OCI-LY1 (cell line): ENCODE results near the gene ATG4D.

Experiments used
- H2AFZ ChIP-seq: fragments of 200-600 bp; sonication (generic), shearing (Covaris generic); 2 replicates; pipeline ENCODE4 v1.6.0; 2014; ENCODE audit warnings: antibody characterized with exemption, mild to moderate bottlenecking, low read length
- H3F3A ChIP-seq: fragments of 200-600 bp; sonication (generic), shearing (Covaris generic); 2 replicates; pipeline ENCODE4 v1.6.0; 2014; ENCODE audit warnings: mild to moderate bottlenecking, antibody characterized with exemption, low read length, moderate library complexity; ENCODE audit not compliant: insufficient read depth
- H3K27ac ChIP-seq: fragments of 200-600 bp; sonication (generic); 2 replicates; pipeline ENCODE4 v1.5.1; 2014; ENCODE audit warnings: low read length, mixed run types, mild to moderate bottlenecking, low read depth; ENCODE audit not compliant: poor library complexity, severe bottlenecking
- H3K27me3 ChIP-seq: fragments of 200-600 bp; sonication (generic); 2 replicates; pipeline ENCODE4 v1.6.0; 2014; ENCODE audit warnings: antibody characterized with exemption, mild to moderate bottlenecking, low read length, moderate library complexity; ENCODE audit not compliant: insufficient read depth
- H3K36me3 ChIP-seq: fragments of 200-600 bp; sonication (generic); 2 replicates; pipeline ENCODE4 v1.6.1; 2014; ENCODE audit warnings: mild to moderate bottlenecking, antibody characterized with exemption, low read length, moderate library complexity, mixed read lengths; ENCODE audit not compliant: insufficient read depth
- H3K4me1 ChIP-seq: fragments of 200-600 bp; sonication (generic); 2 replicates; pipeline ENCODE4 v1.5.1; 2014; ENCODE audit warnings: mild to moderate bottlenecking, low read length, moderate library complexity; ENCODE audit not compliant: insufficient read depth, severe bottlenecking
- H3K4me2 ChIP-seq: fragments of 200-600 bp; sonication (generic), shearing (Covaris generic); 2 replicates; pipeline ENCODE4 v1.6.1; 2014; ENCODE audit warnings: low read length
- H3K4me3 ChIP-seq: fragments of 200-600 bp; sonication (generic); 2 replicates; pipeline ENCODE4 v1.5.1; 2014; ENCODE audit warnings: low read length, low read depth, mild to moderate bottlenecking, mixed read lengths; ENCODE audit not compliant: poor library complexity, severe bottlenecking
- H3K79me2 ChIP-seq: fragments of 200-600 bp; shearing (Covaris generic); 2 replicates; pipeline ENCODE4 v1.6.1; 2016; ENCODE audit warnings: mixed run types, low read length, mixed read lengths; ENCODE audit not compliant: insufficient read depth
- H3K9ac ChIP-seq: fragments of 200-600 bp; sonication (generic), shearing (Covaris generic); 2 replicates; pipeline ENCODE4 v1.6.1; 2014; ENCODE audit warnings: mild to moderate bottlenecking, low read length, mixed read lengths
- H3K9me2 ChIP-seq: fragments of 200-600 bp; sonication (generic), shearing (Covaris generic); 2 replicates; pipeline ENCODE4 v1.6.1; 2014; ENCODE audit warnings: low read depth, mild to moderate bottlenecking, low read length, mixed read lengths
- H3K9me3 ChIP-seq: fragments of 200-600 bp; shearing (Covaris generic); 2 replicates; pipeline ENCODE4 v1.6.1; 2014; ENCODE audit warnings: low read length, mixed read lengths
- H4K20me1 ChIP-seq: fragments of 200-600 bp; sonication (generic), shearing (Covaris generic); 2 replicates; pipeline ENCODE4 v1.6.0; 2016; ENCODE audit warnings: mild to moderate bottlenecking, low read length; ENCODE audit not compliant: insufficient read depth
- EZH2 ChIP-seq: fragments of 200-600 bp; sonication (generic), shearing (Covaris generic); IDR thresholded peaks from 2 replicates; pipeline ENCODE4 v1.8.0; 2017; ENCODE audit warnings: borderline replicate concordance, mixed run types, mild to moderate bottlenecking, antibody characterized with exemption, low read length, moderate library complexity, mixed read lengths
- TF ChIP-seq, protein P1 (sequence below): fragments of 200-600 bp; sonication (generic), shearing (Covaris generic); IDR thresholded peaks from 2 replicates; pipeline ENCODE4 v1.5.1; 2017; ENCODE audit warnings: mild to moderate bottlenecking, antibody characterized with exemption, low read length, moderate library complexity, mixed read lengths

The ATG4D gene

DNA sequence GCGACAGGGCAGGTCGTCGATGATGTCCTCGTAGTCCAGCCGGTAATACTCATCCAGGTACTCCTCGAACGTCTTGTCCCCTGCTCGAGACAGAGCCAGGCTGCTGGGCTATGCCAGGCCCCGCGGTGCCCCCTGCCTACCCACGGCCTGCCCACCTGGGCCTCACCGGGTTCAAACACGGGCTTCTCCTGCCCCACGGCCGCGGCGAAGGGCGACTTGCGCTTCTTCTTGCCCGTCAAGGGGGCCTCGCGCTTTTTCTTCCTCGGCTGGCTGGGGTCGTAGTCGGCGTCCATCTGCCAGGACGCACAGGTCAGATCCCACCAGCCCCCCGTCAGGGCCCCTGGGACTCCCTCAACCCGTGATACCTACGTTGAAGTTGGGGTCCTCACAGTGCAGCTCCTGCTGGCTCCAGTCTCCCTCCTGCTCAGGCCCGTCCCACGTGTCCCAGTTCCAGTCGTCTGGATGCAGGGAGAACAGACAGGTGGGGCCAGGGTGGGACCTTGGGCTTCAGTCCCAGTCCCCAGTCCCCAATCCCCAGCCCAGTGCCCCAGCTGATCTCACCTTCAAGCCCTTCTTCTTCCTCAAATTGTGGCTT, 14.0 kb downstream of the ATG4D start:
- no peak overlapping the region for H3K4me2 ChIP-seq
- peaks cover 34% of the 10 kb centered on the region for H3K4me1 ChIP-seq
- no peaks in the 10 kb centered on the region for H4K20me1 ChIP-seq
- no peak for TF ChIP-seq EZH2
- TF ChIP-seq, protein P1, sequence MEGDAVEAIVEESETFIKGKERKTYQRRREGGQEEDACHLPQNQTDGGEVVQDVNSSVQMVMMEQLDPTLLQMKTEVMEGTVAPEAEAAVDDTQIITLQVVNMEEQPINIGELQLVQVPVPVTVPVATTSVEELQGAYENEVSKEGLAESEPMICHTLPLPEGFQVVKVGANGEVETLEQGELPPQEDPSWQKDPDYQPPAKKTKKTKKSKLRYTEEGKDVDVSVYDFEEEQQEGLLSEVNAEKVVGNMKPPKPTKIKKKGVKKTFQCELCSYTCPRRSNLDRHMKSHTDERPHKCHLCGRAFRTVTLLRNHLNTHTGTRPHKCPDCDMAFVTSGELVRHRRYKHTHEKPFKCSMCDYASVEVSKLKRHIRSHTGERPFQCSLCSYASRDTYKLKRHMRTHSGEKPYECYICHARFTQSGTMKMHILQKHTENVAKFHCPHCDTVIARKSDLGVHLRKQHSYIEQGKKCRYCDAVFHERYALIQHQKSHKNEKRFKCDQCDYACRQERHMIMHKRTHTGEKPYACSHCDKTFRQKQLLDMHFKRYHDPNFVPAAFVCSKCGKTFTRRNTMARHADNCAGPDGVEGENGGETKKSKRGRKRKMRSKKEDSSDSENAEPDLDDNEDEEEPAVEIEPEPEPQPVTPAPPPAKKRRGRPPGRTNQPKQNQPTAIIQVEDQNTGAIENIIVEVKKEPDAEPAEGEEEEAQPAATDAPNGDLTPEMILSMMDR = no peak
- H2AFZ ChIP-seq = no peak overlapping the region
- H3K79me2 ChIP-seq = no peaks in the 10 kb centered on the region
- H3K9me2 ChIP-seq = no peaks in the 10 kb centered on the region
- H3K4me3 ChIP-seq = no peak overlapping the region
- peaks cover 12% of the 10 kb centered on the region; the same call in 1 of the 2 replicates for H3F3A ChIP-seq
- peaks cover 86% of the 10 kb centered on the region for H3K36me3 ChIP-seq
- H3K27ac ChIP-seq = no peak overlapping the region
- H3K9me3 ChIP-seq = no peaks in the 10 kb centered on the region
- no peaks in the 10 kb centered on the region for H3K27me3 ChIP-seq
- H3K9ac ChIP-seq = no peak overlapping the region

DNA sequence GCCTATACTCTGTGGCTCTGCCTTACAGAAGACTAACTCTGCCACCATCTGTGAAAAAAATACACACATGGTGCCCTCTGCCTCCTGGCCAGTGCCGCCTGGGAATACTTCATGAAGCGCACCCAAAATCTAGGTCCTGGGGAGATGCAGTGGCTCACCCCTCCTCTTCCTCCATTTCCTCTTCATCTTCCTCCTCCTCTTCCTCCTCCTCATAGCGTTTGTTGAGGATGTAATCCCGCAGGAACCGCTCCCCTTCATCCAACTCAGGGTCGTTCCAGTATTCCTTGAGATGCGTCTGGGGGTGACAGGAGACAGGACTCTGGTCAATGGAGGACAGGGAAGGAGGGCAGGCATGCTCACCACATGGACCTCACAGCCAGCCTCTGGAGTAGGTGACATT, 16.4 kb downstream of the ATG4D start:
- H3K9me2 ChIP-seq = no peaks in the 10 kb centered on the region
- H3K36me3 ChIP-seq = peaks cover 75% of the 10 kb centered on the region
- no peaks in the 10 kb centered on the region for H3K27me3 ChIP-seq
- H3K9ac ChIP-seq = no peak overlapping the region
- H4K20me1 ChIP-seq = no peaks in the 10 kb centered on the region
- no peaks in the 10 kb centered on the region for H3F3A ChIP-seq
- H3K4me1 ChIP-seq = peaks cover 18% of the 10 kb centered on the region
- peaks cover 7% of the 10 kb centered on the region for H3K79me2 ChIP-seq
- TF ChIP-seq, protein P1 = no peak
- TF ChIP-seq EZH2 = no peak
- H3K4me2 ChIP-seq = no peak overlapping the region
- no peak overlapping the region for H3K4me3 ChIP-seq
- no peak overlapping the region for H3K27ac ChIP-seq
- no peaks in the 10 kb centered on the region for H3K9me3 ChIP-seq
- H2AFZ ChIP-seq = no peak overlapping the region

DNA sequence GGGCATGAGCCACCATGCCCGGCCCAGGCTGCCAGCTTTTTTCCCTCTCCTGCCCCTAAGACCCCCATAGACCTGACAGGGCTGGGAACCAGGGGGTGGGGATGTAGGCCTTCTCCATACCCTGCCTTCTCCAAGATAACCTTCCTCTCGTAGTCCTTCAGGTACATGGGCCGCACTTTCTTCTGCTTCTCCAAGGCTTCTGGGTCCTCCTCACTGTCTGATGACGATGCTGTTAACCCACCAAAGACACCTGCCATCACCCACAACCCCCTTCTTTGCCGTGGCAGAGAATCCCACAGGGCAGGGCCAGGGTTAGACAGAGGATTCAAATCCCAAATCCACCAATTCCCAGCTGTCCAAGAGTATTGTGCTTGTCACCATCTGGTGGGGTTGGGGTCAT, 18.9 kb downstream of the ATG4D start:
- H4K20me1 ChIP-seq = no peaks in the 10 kb centered on the region
- no peaks in the 10 kb centered on the region for H3K9me3 ChIP-seq
- H2AFZ ChIP-seq = no peak overlapping the region
- H3K27ac ChIP-seq = no peak overlapping the region
- TF ChIP-seq, protein P1 = no peak
- no peak for TF ChIP-seq EZH2
- H3K9me2 ChIP-seq = no peaks in the 10 kb centered on the region
- peaks cover 9% of the 10 kb centered on the region; the same call in 1 of the 2 replicates for H3F3A ChIP-seq
- H3K4me3 ChIP-seq = no peak overlapping the region
- H3K79me2 ChIP-seq = peaks cover 10% of the 10 kb centered on the region
- peaks cover 56% of the 10 kb centered on the region for H3K36me3 ChIP-seq
- peaks cover 24% of the 10 kb centered on the region for H3K4me1 ChIP-seq
- H3K4me2 ChIP-seq = no peak overlapping the region
- H3K9ac ChIP-seq = no peak overlapping the region
- no peaks in the 10 kb centered on the region for H3K27me3 ChIP-seq
